Immature natural killer cell (primary cell): ENCODE data around the gene EME1. TPM values are rescaled to one million over a fixed set of nuclear protein-coding genes. Genes with fewer than 3 reads are reported as not detected.

Source experiments
- DNase-seq, 3 donors: peaks; one replicate each; pipeline ENCODE4 v3.0.0; 2022; ENCODE audit warnings: mixed read lengths in 1 of 3
- H3K27ac Mint-ChIP-seq, 6 donors: one replicate each; pipeline ENCODE4 v1.8.0; 2020; ENCODE audit warnings: mixed read lengths in 6 of 6, mild to moderate bottlenecking in 5 of 6, inconsistent platforms in 4 of 6, moderate library complexity in 3 of 6
- H3K27me3 Mint-ChIP-seq, 3 donors: one replicate each; pipeline ENCODE4 v1.8.0; 2020 to 2021; ENCODE audit warnings: low read depth in 3 of 3, mild to moderate bottlenecking in 3 of 3, mixed read lengths in 3 of 3, moderate library complexity in 3 of 3, inconsistent platforms in 1 of 3
- H3K36me3 Mint-ChIP-seq, 3 donors: one replicate each; pipeline ENCODE4 v1.8.0; 2020; ENCODE audit warnings: mixed read lengths in 3 of 3, inconsistent platforms in 2 of 3, mild to moderate bottlenecking in 2 of 3
- H3K4me1 Mint-ChIP-seq, 2 donors: one replicate each; pipeline ENCODE4 v1.8.0; 2020; ENCODE audit warnings: inconsistent platforms in 2 of 2, mild to moderate bottlenecking in 2 of 2, mixed read lengths in 2 of 2, moderate library complexity in 1 of 2
- H3K4me3 Mint-ChIP-seq, 5 donors: one replicate each; pipeline ENCODE4 v1.8.0; 2020; ENCODE audit warnings: mild to moderate bottlenecking in 5 of 5, mixed read lengths in 5 of 5, inconsistent platforms in 3 of 5, moderate library complexity in 3 of 5
- H3K9me3 Mint-ChIP-seq, 6 donors: one replicate each; pipeline ENCODE4 v1.8.0; 2020; ENCODE audit warnings: mild to moderate bottlenecking in 6 of 6, mixed read lengths in 6 of 6, inconsistent platforms in 4 of 6, moderate library complexity in 3 of 6
- polyA plus RNA-seq, 3 donors: library from polyadenylated mRNA; unstranded; fragments of 300-500 nt; fragmentation: Illumina TruSeq; gene quantifications; one replicate each; pipeline ENCODE4 v1.2.3, GENCODE V29; 2021

The EME1 gene
- polyA plus RNA-seq, 3 donors from 2014 or later = 0.47 to 0.85 TPM; not detected in 1

GRCh38 chr17:50362661-50363060 lies 10.4 kb upstream of the EME1 start:
- peak overlapping the region in 1 of 5 donors; percentile 11 for H3K4me3 Mint-ChIP-seq

GRCh38 chr17:50363217-50364060 lies 9.6 kb upstream of the EME1 start:
- Mint-ChIP-seq H3K4me3 (no peak overlapping the region), H3K36me3 (peaks cover 0 to 23% (median 3%) of the 10 kb centered on the region in 3 donors), H3K27me3 (peaks cover 0 to 3% (median 0%) of the 10 kb centered on the region in 3 donors), H3K9me3 (no peaks in the 10 kb centered on the region), H3K27ac (peak overlapping the region in 1 of 6 donors; percentile 34), H3K4me1 (peaks cover 8 to 10% of the 10 kb centered on the region in 2 donors)
- DNase-seq = no peak

More at GRCh38 chr17:50362661-50363060, 10.4 kb upstream of the EME1 start:
- no peaks in the 10 kb centered on the region for H3K9me3 Mint-ChIP-seq
- peaks cover 0 to 3% (median 0%) of the 10 kb centered on the region in 3 donors for H3K27me3 Mint-ChIP-seq
- H3K36me3 Mint-ChIP-seq = peaks cover 0 to 15% (median 1%) of the 10 kb centered on the region in 3 donors
- DNase-seq = no peak
- peak overlapping the region in 5 of 6 donors; percentile 12 to 84 (median 60) for H3K27ac Mint-ChIP-seq
- H3K4me1 Mint-ChIP-seq = peaks cover 8 to 10% of the 10 kb centered on the region in 2 donors

- Mint-ChIP-seq H3K4me1 (peaks cover 8 to 10% of the 10 kb centered on the region in 2 donors), H3K27me3 (peaks cover 0 to 3% (median 0%) of the 10 kb centered on the region in 3 donors), H3K36me3 (peaks cover 0 to 22% (median 5%) of the 10 kb centered on the region in 3 donors), H3K4me3 (no peak overlapping the region), H3K27ac (no peak overlapping the region), H3K9me3 (no peaks in the 10 kb centered on the region)
- DNase-seq = no peak
Measured at GRCh38 chr17:50364061-50364458, 9.0 kb upstream of the EME1 start.

GRCh38 chr17:50364715-50365114 lies 8.3 kb upstream of the EME1 start:
- H3K4me1 Mint-ChIP-seq = peaks cover 8 to 10% of the 10 kb centered on the region in 2 donors
- H3K4me3 Mint-ChIP-seq = no peak overlapping the region
- H3K36me3 Mint-ChIP-seq = peaks cover 0 to 19% (median 8%) of the 10 kb centered on the region in 3 donors
- no peak overlapping the region for H3K27ac Mint-ChIP-seq
- peaks cover 0 to 3% (median 0%) of the 10 kb centered on the region in 3 donors for H3K27me3 Mint-ChIP-seq
- no peak for DNase-seq
- no peaks in the 10 kb centered on the region for H3K9me3 Mint-ChIP-seq

- peaks cover 0 to 19% (median 10%) of the 10 kb centered on the region in 3 donors for H3K36me3 Mint-ChIP-seq
- H3K27me3 Mint-ChIP-seq = peaks cover 0 to 3% (median 0%) of the 10 kb centered on the region in 3 donors
- H3K9me3 Mint-ChIP-seq = no peaks in the 10 kb centered on the region
- peaks cover 9 to 10% of the 10 kb centered on the region in 2 donors for H3K4me1 Mint-ChIP-seq
- no peak for DNase-seq
- no peak overlapping the region for H3K27ac Mint-ChIP-seq
- no peak overlapping the region for H3K4me3 Mint-ChIP-seq
Measured at GRCh38 chr17:50365165-50365564, 7.9 kb upstream of the EME1 start.

- Mint-ChIP-seq H3K4me3 (no peak overlapping the region), H3K27ac (no peak overlapping the region), H3K9me3 (no peaks in the 10 kb centered on the region), H3K27me3 (peaks cover 0 to 3% (median 0%) of the 10 kb centered on the region in 3 donors), H3K4me1 (peaks cover 10 to 14% of the 10 kb centered on the region in 2 donors), H3K36me3 (peaks cover 0 to 19% (median 10%) of the 10 kb centered on the region in 3 donors)
- DNase-seq = no peak
Measured at GRCh38 chr17:50365649-50366393, 7.2 kb upstream of the EME1 start.

- H3K36me3 Mint-ChIP-seq = peaks cover 4 to 23% (median 10%) of the 10 kb centered on the region in 3 donors
- H3K27ac Mint-ChIP-seq = no peak overlapping the region
- no peak for DNase-seq
- H3K9me3 Mint-ChIP-seq = no peaks in the 10 kb centered on the region
- no peak overlapping the region for H3K4me3 Mint-ChIP-seq
- peaks cover 0 to 2% (median 0%) of the 10 kb centered on the region in 3 donors for H3K27me3 Mint-ChIP-seq
- peaks cover 17 to 20% of the 10 kb centered on the region in 2 donors for H3K4me1 Mint-ChIP-seq
Measured at GRCh38 chr17:50367401-50367800, 5.6 kb upstream of the EME1 start.

GRCh38 chr17:50370052-50370451 lies 3.0 kb upstream of the EME1 start:
- no peak overlapping the region for H3K4me3 Mint-ChIP-seq
- peaks cover 4 to 23% (median 10%) of the 10 kb centered on the region in 3 donors for H3K36me3 Mint-ChIP-seq
- no peaks in the 10 kb centered on the region for H3K9me3 Mint-ChIP-seq
- peaks cover 4 to 5% (median 5%) of the 10 kb centered on the region in 3 donors for H3K27me3 Mint-ChIP-seq
- DNase-seq = no peak
- H3K27ac Mint-ChIP-seq = no peak overlapping the region
- peaks cover 28 to 30% of the 10 kb centered on the region in 2 donors for H3K4me1 Mint-ChIP-seq

- H3K9me3 Mint-ChIP-seq = no peaks in the 10 kb centered on the region
- peak overlapping the region in 4 of 6 donors; percentile 38 to 66 (median 51) for H3K27ac Mint-ChIP-seq
- H3K4me3 Mint-ChIP-seq = peak overlapping the region; percentile 53 to 100 (median 99)
Measured at GRCh38 chr17:50371526-50371925, 1.5 kb upstream of the EME1 start.

GRCh38 chr17:50372222-50372757 lies 739 bp upstream of the EME1 start:
- H3K36me3 Mint-ChIP-seq = peaks cover 4 to 18% (median 10%) of the 10 kb centered on the region in 3 donors
- peaks cover 28 to 30% of the 10 kb centered on the region in 2 donors for H3K4me1 Mint-ChIP-seq
- H3K9me3 Mint-ChIP-seq = no peaks in the 10 kb centered on the region
- no peak for DNase-seq
- peak overlapping the region; percentile 99 to 100 (median 99) for H3K4me3 Mint-ChIP-seq
- peak overlapping the region; percentile 97 to 100 (median 98) for H3K27ac Mint-ChIP-seq
- peaks cover 4 to 5% (median 5%) of the 10 kb centered on the region in 3 donors for H3K27me3 Mint-ChIP-seq

More at GRCh38 chr17:50371526-50371925, 1.5 kb upstream of the EME1 start:
- H3K36me3 Mint-ChIP-seq = peaks cover 4 to 18% (median 10%) of the 10 kb centered on the region in 3 donors
- peaks cover 4 to 5% (median 5%) of the 10 kb centered on the region in 3 donors for H3K27me3 Mint-ChIP-seq
- no peak for DNase-seq
- peaks cover 28 to 30% of the 10 kb centered on the region in 2 donors for H3K4me1 Mint-ChIP-seq

GRCh38 chr17:50373705-50374104 lies 676 bp downstream of the EME1 start:
- Mint-ChIP-seq H3K4me1 (peaks cover 28 to 30% of the 10 kb centered on the region in 2 donors), H3K27ac (peak overlapping the region in 3 of 6 donors; percentile 98 to 100 (median 100)), H3K36me3 (peaks cover 4 to 7% (median 6%) of the 10 kb centered on the region in 3 donors), H3K27me3 (peaks cover 4 to 5% (median 5%) of the 10 kb centered on the region in 3 donors), H3K9me3 (no peaks in the 10 kb centered on the region), H3K4me3 (peak overlapping the region; percentile 36 to 100 (median 99))
- DNase-seq = no peak

- no peaks in the 10 kb centered on the region for H3K9me3 Mint-ChIP-seq
- H3K4me3 Mint-ChIP-seq = no peak overlapping the region
- no peak overlapping the region for H3K27ac Mint-ChIP-seq
- H3K36me3 Mint-ChIP-seq = peaks cover 0 to 4% (median 3%) of the 10 kb centered on the region in 3 donors
- DNase-seq = no peak
- peaks cover 4 to 12% (median 5%) of the 10 kb centered on the region in 3 donors for H3K27me3 Mint-ChIP-seq
- H3K4me1 Mint-ChIP-seq = peaks cover 24 to 28% of the 10 kb centered on the region in 2 donors
Measured at GRCh38 chr17:50375858-50376538, 3.0 kb downstream of the EME1 start.
